ENCODE measurements around the gene CCDC77.
"Not testable (repeated sequence)": the region's sequence is repeated elsewhere in the genome, so short reads cannot be mapped to it uniquely, and the experiment has no call there.

The CCDC77 gene

DNA sequence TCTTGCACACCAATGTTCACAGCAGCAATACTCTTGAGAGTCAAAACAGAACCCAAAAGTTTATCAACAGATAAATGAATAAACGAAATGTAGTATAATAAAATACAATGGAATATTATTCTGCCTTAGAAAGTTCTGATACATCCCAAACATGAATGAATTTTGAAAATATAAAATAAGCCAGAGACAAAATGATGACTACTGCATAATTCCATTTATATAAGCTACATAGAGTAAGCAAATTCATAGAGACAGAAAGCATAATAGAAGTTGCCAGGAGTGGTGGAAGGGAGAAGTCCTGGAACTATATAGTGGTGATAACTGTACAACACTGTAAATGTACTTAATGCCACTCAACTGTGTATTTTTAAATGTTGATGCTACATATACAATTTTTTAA is 33.5 kb upstream of the CCDC77 start:
- H3K4me2 ChIP-seq (ENCODE audit: low read length, poor library complexity, severe bottlenecking) = no peak overlapping the region

DNA sequence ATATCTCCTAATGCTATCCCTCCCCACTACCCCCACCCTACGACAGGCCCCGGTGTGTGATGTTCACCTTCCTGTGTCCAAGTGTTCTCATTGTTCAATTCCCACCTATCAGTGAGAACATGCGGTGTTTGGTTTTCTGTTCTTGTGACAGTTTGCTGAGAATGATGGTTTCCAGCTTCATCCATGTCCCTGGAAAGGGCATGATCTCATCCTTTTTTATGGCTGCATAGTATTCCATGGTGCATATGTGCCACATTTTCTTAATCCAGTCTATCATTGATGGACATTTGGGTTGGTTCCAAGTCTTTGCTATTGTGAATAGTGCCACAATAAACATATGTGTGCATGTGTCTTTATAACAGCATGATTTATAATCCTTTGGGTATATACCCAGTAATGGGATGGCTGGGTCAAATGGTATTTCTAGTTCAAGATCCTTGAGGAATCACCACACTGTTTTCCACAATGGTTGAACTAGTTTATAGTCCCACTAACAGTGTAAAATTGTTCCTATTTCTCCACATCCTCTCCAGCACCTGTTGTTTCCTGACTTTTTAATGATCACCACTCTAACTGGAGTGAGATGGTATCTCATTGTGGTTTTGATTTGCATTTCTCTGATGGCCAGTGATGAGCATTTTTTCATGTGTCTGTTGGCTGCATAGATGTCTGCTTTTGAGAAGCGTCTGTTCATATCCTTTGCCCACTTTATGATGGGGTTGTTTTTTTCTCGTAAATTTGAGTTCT is 30.5 kb upstream of the CCDC77 start:
- H3K27ac ChIP-seq (ENCODE audit: low read length, poor library complexity, severe bottlenecking); H3K14ac ChIP-seq (ENCODE audit: low read length in 2 of 2); H2AFZ ChIP-seq (ENCODE audit: low read depth, low read length); H4K91ac ChIP-seq (ENCODE audit: low read length); H3K4me3 ChIP-seq (ENCODE audit: insufficient read depth in 1 of 2, low read depth in 1 of 2, low read length in 2 of 2); H4K8ac ChIP-seq (ENCODE audit: low read length); H2BK120ac ChIP-seq (ENCODE audit: low read depth, low read length); H2AK5ac ChIP-seq (ENCODE audit: low read length, severe bottlenecking); H2BK5ac ChIP-seq (ENCODE audit: low read depth, low read length, poor library complexity, severe bottlenecking); H3K18ac ChIP-seq (ENCODE audit: low read depth in 1 of 2, low read length in 2 of 2); H3K4me1 ChIP-seq (ENCODE audit: control insufficient read depth, insufficient read depth, low read depth, low read length); H3K9me3 ChIP-seq (ENCODE audit: control insufficient read depth, low read length); DNase-seq; H3K27me3 ChIP-seq (ENCODE audit: control insufficient read depth in 1 of 2, insufficient read depth in 1 of 2, low read length in 2 of 2); H3K9ac ChIP-seq (ENCODE audit: low read length); H2BK12ac ChIP-seq (ENCODE audit: low read length in 2 of 2); H2BK15ac ChIP-seq (ENCODE audit: low read depth, poor library complexity, severe bottlenecking); H3K4me2 ChIP-seq (ENCODE audit: low read length, poor library complexity, severe bottlenecking); H3K23ac ChIP-seq (ENCODE audit: low read length in 2 of 2); H3K79me1 ChIP-seq (replicated peaks; ENCODE audit: low read length, poor library complexity, severe bottlenecking); H3K4ac ChIP-seq (ENCODE audit: low read depth in 1 of 2, low read length in 2 of 2): not testable (repeated sequence)
- 100% methylated on average over 2 of the region's 5 CpGs for WGBS
- peaks cover 15 to 50% of the 10 kb centered on the region in 2 experiments for H3K36me3 ChIP-seq (ENCODE audit: control insufficient read depth in 1 of 2, insufficient read depth in 2 of 2, low read depth in 1 of 2, low read length in 2 of 2)

More for the DNA sequence above, 33.5 kb upstream of the CCDC77 start:
- Histone ChIP-seq H3K9me3 (ENCODE audit: control insufficient read depth, low read length) (peaks cover 14% of the 10 kb centered on the region), H2BK12ac (ENCODE audit: low read length in 2 of 2) (no peak overlapping the region), H3K27ac (ENCODE audit: low read length, poor library complexity, severe bottlenecking) (no peak overlapping the region), H3K9ac (ENCODE audit: low read length) (no peak overlapping the region), H2AFZ (ENCODE audit: low read depth, low read length) (no peak overlapping the region), H3K36me3 (ENCODE audit: control insufficient read depth in 1 of 2, insufficient read depth in 2 of 2, low read depth in 1 of 2, low read length in 2 of 2) (peaks cover 22 to 70% of the 10 kb centered on the region in 2 experiments), H3K4me1 (ENCODE audit: control insufficient read depth, insufficient read depth, low read depth, low read length) (no peaks in the 10 kb centered on the region), H4K91ac (ENCODE audit: low read length) (no peak overlapping the region), H2BK120ac (ENCODE audit: low read depth, low read length) (no peak overlapping the region), H3K4me3 (ENCODE audit: insufficient read depth in 1 of 2, low read depth in 1 of 2, low read length in 2 of 2) (no peak overlapping the region), H3K79me1 (replicated peaks; ENCODE audit: low read length, poor library complexity, severe bottlenecking) (peaks cover 13% of the 10 kb centered on the region), H3K18ac (ENCODE audit: low read depth in 1 of 2, low read length in 2 of 2) (no peak overlapping the region), H2BK15ac (ENCODE audit: low read depth, poor library complexity, severe bottlenecking) (no peak overlapping the region), H2AK5ac (ENCODE audit: low read length, severe bottlenecking) (no peak overlapping the region), H3K27me3 (ENCODE audit: control insufficient read depth in 1 of 2, insufficient read depth in 1 of 2, low read length in 2 of 2) (no peaks in the 10 kb centered on the region), H4K8ac (ENCODE audit: low read length) (no peak overlapping the region), H3K4ac (ENCODE audit: low read depth in 1 of 2, low read length in 2 of 2) (no peak overlapping the region), H2BK5ac (ENCODE audit: low read depth, low read length, poor library complexity, severe bottlenecking) (no peak overlapping the region), H3K14ac (ENCODE audit: low read length in 2 of 2) (no peak overlapping the region), H3K23ac (ENCODE audit: low read length in 2 of 2) (no peak overlapping the region)
- no CpG with 5 or more reads among the region's 1 CpG for WGBS
- DNase-seq = no peak

DNA sequence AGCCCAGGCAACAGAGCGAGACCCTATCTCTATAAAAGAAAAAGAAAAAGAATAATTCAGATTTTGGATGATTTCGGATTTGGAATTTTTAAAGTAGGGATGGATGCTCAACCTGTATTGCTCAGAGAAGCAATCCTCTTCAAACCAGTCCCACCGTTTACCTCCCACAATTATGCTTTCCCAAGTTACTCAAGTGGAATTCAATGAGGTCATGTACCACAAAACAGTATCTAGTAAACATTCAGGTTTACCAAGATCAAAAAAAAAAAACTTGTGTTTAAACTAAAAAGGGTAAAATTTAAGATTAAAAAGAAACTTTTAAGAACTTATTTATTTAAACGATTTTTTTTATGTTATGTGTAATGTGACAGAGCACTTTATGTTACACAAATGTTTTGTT is 14.8 kb upstream of the CCDC77 start:
- Histone ChIP-seq H2BK120ac (ENCODE audit: low read depth, low read length) (no peak overlapping the region), H2BK12ac (ENCODE audit: low read length in 2 of 2) (no peak overlapping the region), H3K4me2 (ENCODE audit: low read length, poor library complexity, severe bottlenecking) (peak overlapping the region; percentile 52), H2AK5ac (ENCODE audit: low read length, severe bottlenecking) (no peak overlapping the region), H2BK5ac (ENCODE audit: low read depth, low read length, poor library complexity, severe bottlenecking) (no peak overlapping the region), H2AFZ (ENCODE audit: low read depth, low read length) (no peak overlapping the region), H3K18ac (ENCODE audit: low read depth in 1 of 2, low read length in 2 of 2) (no peak overlapping the region), H3K9me3 (ENCODE audit: control insufficient read depth, low read length) (no peaks in the 10 kb centered on the region), H3K27ac (ENCODE audit: low read length, poor library complexity, severe bottlenecking) (no peak overlapping the region), H3K4ac (ENCODE audit: low read depth in 1 of 2, low read length in 2 of 2) (no peak overlapping the region), H4K8ac (ENCODE audit: low read length) (no peak overlapping the region), H2BK15ac (ENCODE audit: low read depth, poor library complexity, severe bottlenecking) (no peak overlapping the region), H3K23ac (ENCODE audit: low read length in 2 of 2) (no peak overlapping the region), H4K91ac (ENCODE audit: low read length) (no peak overlapping the region), H3K27me3 (ENCODE audit: control insufficient read depth in 1 of 2, insufficient read depth in 1 of 2, low read length in 2 of 2) (no peaks in the 10 kb centered on the region), H3K9ac (ENCODE audit: low read length) (peak overlapping the region; percentile 99), H3K36me3 (ENCODE audit: control insufficient read depth in 1 of 2, insufficient read depth in 2 of 2, low read depth in 1 of 2, low read length in 2 of 2) (peaks cover 18 to 36% of the 10 kb centered on the region in 2 experiments), H3K4me3 (ENCODE audit: insufficient read depth in 1 of 2, low read depth in 1 of 2, low read length in 2 of 2) (peak overlapping the region in 1 of 2 experiments; percentile 99), H3K79me1 (replicated peaks; ENCODE audit: low read length, poor library complexity, severe bottlenecking) (peaks cover 13% of the 10 kb centered on the region), H3K14ac (ENCODE audit: low read length in 2 of 2) (no peak overlapping the region), H3K4me1 (ENCODE audit: control insufficient read depth, insufficient read depth, low read depth, low read length) (peaks cover 3% of the 10 kb centered on the region)
- no CpG with 5 or more reads among the region's 4 CpGs for WGBS
- DNase-seq = peak; percentile 74

GRCh38 chr12:388012-388411 is 13.4 kb upstream of the CCDC77 start:
- H2BK120ac ChIP-seq (ENCODE audit: low read depth, low read length) = no peak overlapping the region
- H3K4me2 ChIP-seq (ENCODE audit: low read length, poor library complexity, severe bottlenecking) = peak overlapping the region; percentile 67
- H4K91ac ChIP-seq (ENCODE audit: low read length) = no peak overlapping the region
- H3K4me3 ChIP-seq (ENCODE audit: insufficient read depth in 1 of 2, low read depth in 1 of 2, low read length in 2 of 2) = peak overlapping the region in 1 of 2 experiments; percentile 99
- H3K27ac ChIP-seq (ENCODE audit: low read length, poor library complexity, severe bottlenecking) = no peak overlapping the region
- H3K27me3 ChIP-seq (ENCODE audit: control insufficient read depth in 1 of 2, insufficient read depth in 1 of 2, low read length in 2 of 2) = no peaks in the 10 kb centered on the region
- no peak overlapping the region for H3K23ac ChIP-seq (ENCODE audit: low read length in 2 of 2)
- H2BK5ac ChIP-seq (ENCODE audit: low read depth, low read length, poor library complexity, severe bottlenecking) = no peak overlapping the region
- WGBS = 16% methylated on average over 2 of the region's 2 CpGs
- H3K9ac ChIP-seq (ENCODE audit: low read length) = peak overlapping the region; percentile 99
- H3K36me3 ChIP-seq (ENCODE audit: control insufficient read depth in 1 of 2, insufficient read depth in 2 of 2, low read depth in 1 of 2, low read length in 2 of 2) = peaks cover 9 to 24% of the 10 kb centered on the region in 2 experiments
- H3K4me1 ChIP-seq (ENCODE audit: control insufficient read depth, insufficient read depth, low read depth, low read length) = peaks cover 3% of the 10 kb centered on the region
- H3K14ac ChIP-seq (ENCODE audit: low read length in 2 of 2) = no peak overlapping the region
- H4K8ac ChIP-seq (ENCODE audit: low read length) = no peak overlapping the region
- no peak overlapping the region for H2BK15ac ChIP-seq (ENCODE audit: low read depth, poor library complexity, severe bottlenecking)
- H2AFZ ChIP-seq (ENCODE audit: low read depth, low read length) = no peak overlapping the region
- H3K9me3 ChIP-seq (ENCODE audit: control insufficient read depth, low read length) = no peaks in the 10 kb centered on the region
- no peak overlapping the region for H3K18ac ChIP-seq (ENCODE audit: low read depth in 1 of 2, low read length in 2 of 2)
- H3K79me1 ChIP-seq (replicated peaks; ENCODE audit: low read length, poor library complexity, severe bottlenecking) = peaks cover 6% of the 10 kb centered on the region
- no peak overlapping the region for H2BK12ac ChIP-seq (ENCODE audit: low read length in 2 of 2)
- DNase-seq = peak; percentile 33
- no peak overlapping the region for H3K4ac ChIP-seq (ENCODE audit: low read depth in 1 of 2, low read length in 2 of 2)
- H2AK5ac ChIP-seq (ENCODE audit: low read length, severe bottlenecking) = no peak overlapping the region

All from mesenchymal stem cell (in vitro differentiated cells and primary cell).